ENCODE results near the gene BTBD2. TPM values are rescaled to one million over a fixed set of nuclear protein-coding genes. Genes with fewer than 3 reads are reported as not detected.
A peak's percentile ranks its signal among the peaks of the same experiment; 100 is the strongest.

BTBD2 gene
- total RNA-seq, 2 donors from 2014 or later = 54.8 to 55.9 TPM

DNA sequence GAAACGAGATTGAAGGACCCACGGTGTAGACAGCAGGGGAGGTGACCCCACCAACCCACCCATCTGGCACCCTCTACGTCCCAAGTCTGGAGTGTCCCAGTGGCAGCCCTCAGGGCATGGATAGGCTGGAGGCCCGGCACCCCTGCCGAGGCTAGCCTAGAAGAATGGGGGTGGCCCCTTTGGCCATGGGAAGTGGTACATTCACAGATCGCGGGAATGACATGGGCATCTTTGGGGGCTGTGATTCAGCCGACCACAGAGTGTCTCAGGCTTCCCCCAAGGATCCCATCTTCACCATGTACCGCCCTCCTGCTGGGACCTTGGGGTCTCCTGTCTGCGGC lies 46.8 kb upstream of the BTBD2 start:
- DNase-seq (ENCODE audit: low spot score) = no peak
- H3K4me1 ChIP-seq = peaks cover 0 to 58% of the 10 kb centered on the region in 2 donors
- H3K27ac ChIP-seq = peak overlapping the region; percentile 99
- TF ChIP-seq, protein P1, sequence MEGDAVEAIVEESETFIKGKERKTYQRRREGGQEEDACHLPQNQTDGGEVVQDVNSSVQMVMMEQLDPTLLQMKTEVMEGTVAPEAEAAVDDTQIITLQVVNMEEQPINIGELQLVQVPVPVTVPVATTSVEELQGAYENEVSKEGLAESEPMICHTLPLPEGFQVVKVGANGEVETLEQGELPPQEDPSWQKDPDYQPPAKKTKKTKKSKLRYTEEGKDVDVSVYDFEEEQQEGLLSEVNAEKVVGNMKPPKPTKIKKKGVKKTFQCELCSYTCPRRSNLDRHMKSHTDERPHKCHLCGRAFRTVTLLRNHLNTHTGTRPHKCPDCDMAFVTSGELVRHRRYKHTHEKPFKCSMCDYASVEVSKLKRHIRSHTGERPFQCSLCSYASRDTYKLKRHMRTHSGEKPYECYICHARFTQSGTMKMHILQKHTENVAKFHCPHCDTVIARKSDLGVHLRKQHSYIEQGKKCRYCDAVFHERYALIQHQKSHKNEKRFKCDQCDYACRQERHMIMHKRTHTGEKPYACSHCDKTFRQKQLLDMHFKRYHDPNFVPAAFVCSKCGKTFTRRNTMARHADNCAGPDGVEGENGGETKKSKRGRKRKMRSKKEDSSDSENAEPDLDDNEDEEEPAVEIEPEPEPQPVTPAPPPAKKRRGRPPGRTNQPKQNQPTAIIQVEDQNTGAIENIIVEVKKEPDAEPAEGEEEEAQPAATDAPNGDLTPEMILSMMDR (IDR thresholded peaks at IDR 0.05) = no peak
- peak overlapping the region; percentile 48 to 64 for H3K4me3 ChIP-seq
- no peaks in the 10 kb centered on the region for H3K36me3 ChIP-seq
- no peaks in the 10 kb centered on the region for H3K9me3 ChIP-seq
- H3K27me3 ChIP-seq = no peaks in the 10 kb centered on the region

DNA sequence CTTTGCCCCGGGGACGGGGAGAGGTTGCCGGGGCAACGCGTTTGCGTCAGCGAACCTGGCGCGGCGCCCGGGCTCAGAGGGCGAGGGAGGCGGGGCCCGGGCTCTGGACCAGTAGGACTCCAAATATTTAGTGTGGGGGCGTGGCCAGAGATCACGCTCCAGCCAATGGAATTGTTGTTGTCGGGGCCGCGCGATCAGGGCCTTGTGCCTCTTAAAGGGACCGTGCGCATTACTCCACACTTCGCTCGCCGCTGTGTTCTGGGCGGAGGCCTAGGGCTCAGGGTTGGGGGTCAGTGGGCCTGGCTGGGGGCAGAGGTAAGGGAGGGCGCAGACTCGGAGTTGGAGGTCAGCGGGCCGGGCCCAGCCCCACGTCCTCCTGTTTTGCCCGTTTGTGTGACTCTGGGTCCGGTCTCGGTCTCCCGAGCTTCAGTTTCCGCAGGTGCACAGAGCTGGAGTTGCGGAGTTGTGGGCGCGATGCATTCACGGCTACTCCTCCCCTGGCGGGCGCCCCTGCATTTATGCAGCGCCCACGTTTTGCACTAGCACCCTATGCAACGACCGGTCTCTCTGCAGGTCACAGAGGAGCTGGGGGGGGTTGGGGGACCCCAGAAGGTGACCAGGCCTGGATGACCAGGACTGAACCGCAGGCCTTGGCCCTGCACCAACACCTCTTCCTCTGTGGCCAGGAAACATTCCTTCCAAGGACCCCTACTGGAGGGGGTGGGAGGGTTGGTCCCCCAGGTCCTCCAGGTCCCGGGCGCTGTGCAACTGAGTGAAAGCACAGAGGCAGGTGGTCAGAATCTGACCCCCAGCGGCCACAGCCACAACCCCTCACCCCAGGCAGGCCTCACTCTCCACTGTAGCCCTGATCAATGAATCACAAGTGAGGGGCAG lies 46.2 kb upstream of the BTBD2 start:
- Histone ChIP-seq H3K4me1 (peaks cover 0 to 64% of the 10 kb centered on the region in 2 donors), H3K9me3 (no peaks in the 10 kb centered on the region), H3K27ac (peak overlapping the region; percentile 99), H3K27me3 (no peaks in the 10 kb centered on the region), H3K4me3 (peak overlapping the region; percentile 56 to 64), H3K36me3 (no peaks in the 10 kb centered on the region)
- TF ChIP-seq, protein P1 (IDR thresholded peaks at IDR 0.05) = peak in 1 of 2 donors; percentile 19
- DNase-seq (ENCODE audit: low spot score) = peak; percentile 100

GRCh38 chr19:2060884-2061494 lies 45.5 kb upstream of the BTBD2 start:
- peak; percentile 75 for DNase-seq (ENCODE audit: low spot score)
- Histone ChIP-seq H3K36me3 (no peaks in the 10 kb centered on the region), H3K27me3 (no peaks in the 10 kb centered on the region), H3K4me1 (peaks cover 0 to 70% of the 10 kb centered on the region in 2 donors), H3K9me3 (no peaks in the 10 kb centered on the region), H3K4me3 (peak overlapping the region; percentile 56 to 64), H3K27ac (peak overlapping the region; percentile 99)
- TF ChIP-seq, protein P1 (IDR thresholded peaks at IDR 0.05) = no peak

DNA sequence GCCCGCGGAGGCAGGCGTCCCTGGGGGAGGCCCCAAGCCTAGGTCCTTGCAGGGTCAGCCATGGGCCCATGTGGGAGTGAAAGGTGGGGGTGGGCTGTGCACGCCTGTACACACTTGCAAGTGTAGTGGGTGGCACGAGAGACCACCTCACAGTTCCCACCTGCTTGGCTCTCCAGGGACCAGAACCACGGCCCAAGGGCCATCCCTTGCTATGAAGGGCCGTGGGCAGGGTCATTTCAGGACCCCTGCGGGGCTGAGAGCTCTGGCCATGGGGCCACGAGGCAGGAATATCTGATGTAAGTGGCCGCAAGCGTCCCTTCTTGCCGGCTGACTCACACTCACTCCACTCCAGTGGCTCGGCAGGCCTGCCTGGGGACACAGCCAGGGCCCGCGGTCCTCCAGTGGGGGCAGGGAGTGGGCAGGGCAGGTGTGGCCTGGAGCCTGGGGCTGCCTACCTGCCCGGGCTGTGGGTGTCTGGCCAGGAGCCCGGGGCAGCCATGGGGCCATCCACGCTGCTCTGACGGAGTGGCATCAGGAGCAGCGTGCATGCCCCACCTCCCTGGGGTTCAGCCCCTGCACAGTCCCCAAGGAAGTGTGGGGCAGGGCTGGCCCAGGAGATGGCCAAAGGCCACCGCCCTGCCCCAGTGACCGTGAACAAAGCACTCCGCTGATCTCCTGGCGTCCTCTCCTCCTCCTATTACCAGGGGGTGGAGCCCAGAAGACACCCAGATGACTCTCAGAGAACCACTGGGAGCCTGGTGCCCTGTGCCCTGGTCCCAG lies 44.1 kb upstream of the BTBD2 start:
- H3K36me3 ChIP-seq = no peaks in the 10 kb centered on the region
- TF ChIP-seq, protein P1 (IDR thresholded peaks at IDR 0.05) = no peak
- peaks cover 0 to 80% of the 10 kb centered on the region in 2 donors for H3K4me1 ChIP-seq
- H3K27me3 ChIP-seq = no peaks in the 10 kb centered on the region
- DNase-seq (ENCODE audit: low spot score) = peak; percentile 88
- H3K27ac ChIP-seq = peak overlapping the region; percentile 99
- H3K4me3 ChIP-seq = peak overlapping the region in 1 of 2 donors; percentile 64
- no peaks in the 10 kb centered on the region for H3K9me3 ChIP-seq

DNA sequence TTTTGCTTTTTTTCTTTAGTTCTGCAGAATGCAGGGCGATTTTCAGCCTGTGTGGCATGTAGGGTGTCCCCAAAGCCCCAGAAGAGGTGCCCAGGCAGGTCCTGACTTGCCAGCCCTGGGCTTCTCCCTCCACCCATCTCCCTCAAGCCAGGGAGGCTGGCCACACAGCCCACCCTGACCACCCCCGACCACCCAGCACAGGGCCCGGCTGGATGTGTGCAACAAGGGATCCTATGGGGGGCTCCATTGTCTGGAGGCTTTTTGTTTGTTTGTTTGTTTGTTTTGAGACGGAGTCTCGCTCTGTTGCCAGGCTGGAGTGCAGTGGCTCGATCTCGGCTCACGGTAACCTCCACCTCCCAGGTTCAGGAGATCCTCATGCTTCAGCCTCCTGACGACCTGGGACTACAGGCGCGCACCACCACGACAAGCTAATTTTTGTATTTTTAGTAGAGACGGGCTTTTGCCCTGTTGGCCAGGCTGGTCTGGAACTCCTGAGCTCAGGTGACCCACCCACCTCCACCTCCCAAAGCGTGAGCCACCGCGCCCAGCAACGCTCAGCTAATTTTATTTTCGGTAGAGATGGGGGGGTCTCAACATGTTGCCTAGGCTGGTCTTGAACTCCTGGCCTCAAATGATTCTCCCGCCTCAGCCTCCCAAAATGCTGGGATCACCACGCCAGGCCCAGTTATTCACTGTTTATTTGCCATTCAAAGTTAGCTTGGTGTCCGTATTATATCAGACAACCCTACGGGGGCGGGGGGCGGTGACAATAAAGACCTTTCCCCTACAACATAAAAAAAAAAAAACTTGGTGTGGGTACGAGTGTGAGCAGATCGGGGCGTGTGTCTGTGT lies 43.3 kb upstream of the BTBD2 start:
- H3K4me1 ChIP-seq = peaks cover 0 to 81% of the 10 kb centered on the region in 2 donors
- no peak overlapping the region for H3K4me3 ChIP-seq
- H3K27me3 ChIP-seq = no peaks in the 10 kb centered on the region
- TF ChIP-seq, protein P1 (IDR thresholded peaks at IDR 0.05) = no peak
- no peak for DNase-seq (ENCODE audit: low spot score)
- no peaks in the 10 kb centered on the region for H3K9me3 ChIP-seq
- H3K36me3 ChIP-seq = no peaks in the 10 kb centered on the region
- H3K27ac ChIP-seq = peak overlapping the region; percentile 99

All from right atrium auricular region (tissue), 2 donors.